Urothelium cell line (cell line): ENCODE measurements around the gene PRSS37.
"Not testable (repeated sequence)": the region's sequence is repeated elsewhere in the genome, so short reads cannot be mapped to it uniquely, and the experiment has no call there.

Experiments
- DNase-seq: peaks from one replicate; pipeline ENCODE4 v3.0.0; 2011; ENCODE audit warnings: low spot score, mixed read lengths
- FAIRE-seq: peaks from 2 replicates; lab custom pipeline; 2011; peaks lifted over from hg19 to GRCh38; lab: Jason Lieb, UNC

PRSS37 gene

GRCh38 chr7:141841385-141841784, at the start of gene PRSS37:
Gene PRSS37 (minus strand): TSS chr7:141841485. CDS start chr7:141841049, 436 bp downstream.
- no peak for DNase-seq
- no peak for FAIRE-seq

- DNase-seq = no peak
- FAIRE-seq = no peak
Observed at GRCh38 chr7:141889321-141889720, 48.0 kb upstream of the PRSS37 start.

- no peak for DNase-seq
- no peak for FAIRE-seq
Observed at GRCh38 chr7:141884539-141885225, 43.4 kb upstream of the PRSS37 start.

- DNase-seq (no peak), FAIRE-seq (no peak)
Observed at GRCh38 chr7:141880960-141881359, 39.7 kb upstream of the PRSS37 start.

- DNase-seq (no peak), FAIRE-seq (no peak)
Observed at GRCh38 chr7:141877365-141877764, 36.1 kb upstream of the PRSS37 start.

GRCh38 chr7:141876371-141876770, 35.1 kb upstream of the PRSS37 start:
- FAIRE-seq = no peak
- DNase-seq = no peak

- FAIRE-seq = no peak
Observed at GRCh38 chr7:141875453-141875852, 34.2 kb upstream of the PRSS37 start.

GRCh38 chr7:141874787-141875186, 33.5 kb upstream of the PRSS37 start:
- FAIRE-seq (no peak), DNase-seq (no peak)

More at GRCh38 chr7:141875453-141875852, 34.2 kb upstream of the PRSS37 start:
- no peak for DNase-seq

GRCh38 chr7:141872931-141873330, 31.6 kb upstream of the PRSS37 start:
- DNase-seq (no peak), FAIRE-seq (no peak)

- DNase-seq (no peak), FAIRE-seq (no peak)
Observed at GRCh38 chr7:141866974-141867373, 25.7 kb upstream of the PRSS37 start.

- FAIRE-seq (no peak), DNase-seq (no peak)
Observed at GRCh38 chr7:141864765-141865447, 23.6 kb upstream of the PRSS37 start.

GRCh38 chr7:141860207-141860606, 18.9 kb upstream of the PRSS37 start:
- FAIRE-seq (no peak), DNase-seq (no peak)

- no peak for FAIRE-seq
- no peak for DNase-seq
Observed at GRCh38 chr7:141847996-141848395, 6.7 kb upstream of the PRSS37 start.

GRCh38 chr7:141844256-141844655, 3.0 kb upstream of the PRSS37 start:
- FAIRE-seq (no peak), DNase-seq (no peak)

- DNase-seq = no peak
- no peak for FAIRE-seq
Observed at GRCh38 chr7:141842904-141843303, 1.6 kb upstream of the PRSS37 start.

GRCh38 chr7:141840708-141841107, 577 bp downstream of the PRSS37 start:
- FAIRE-seq (no peak), DNase-seq (no peak)

GRCh38 chr7:141839256-141839655, 2.0 kb downstream of the PRSS37 start:
- DNase-seq (no peak), FAIRE-seq (no peak)

- DNase-seq (no peak), FAIRE-seq (no peak)
Observed at GRCh38 chr7:141838581-141838980, 2.7 kb downstream of the PRSS37 start.

GRCh38 chr7:141837683-141838082, 3.6 kb downstream of the PRSS37 start:
- no peak for FAIRE-seq
- DNase-seq = no peak

- FAIRE-seq = not testable (repeated sequence)
Observed at GRCh38 chr7:141822432-141822831, 18.9 kb downstream of the PRSS37 start.

GRCh38 chr7:141820067-141820466, 21.2 kb downstream of the PRSS37 start:
- DNase-seq = no peak
- no peak for FAIRE-seq

More at GRCh38 chr7:141822432-141822831, 18.9 kb downstream of the PRSS37 start:
- not testable (repeated sequence) for DNase-seq

- no peak for FAIRE-seq
- no peak for DNase-seq
Observed at GRCh38 chr7:141792526-141792925, 48.8 kb downstream of the PRSS37 start.
